HG03442 (cell line): ENCODE results near the gene GTF2F1.
"Not testable (repeated sequence)": the region's sequence is repeated elsewhere in the genome, so short reads cannot be mapped to it uniquely, and the experiment has no call there.

Experiments
- ATAC-seq: cut with Tn5 transposase; IDR thresholded peaks from one replicate; pipeline ENCODE4 v1.9.1; 2021; ENCODE audit warnings: mild to moderate bottlenecking, moderate library complexity; ENCODE audit not compliant: unreplicated experiment

The GTF2F1 gene

GRCh38 chr19:6358003-6358402 is 35.0 kb downstream of the GTF2F1 start:
- ATAC-seq: no peak

- no peak for ATAC-seq
Measured at GRCh38 chr19:6357174-6357573, 35.8 kb downstream of the GTF2F1 start.

- ATAC-seq: not testable (repeated sequence)
Measured at GRCh38 chr19:6355321-6356040, 37.5 kb downstream of the GTF2F1 start.

GRCh38 chr19:6354098-6354674 is 38.8 kb downstream of the GTF2F1 start:
- no peak for ATAC-seq

GRCh38 chr19:6352381-6353165 is 40.4 kb downstream of the GTF2F1 start:
- no peak for ATAC-seq

- no peak for ATAC-seq
Measured at GRCh38 chr19:6350688-6351087, 42.3 kb downstream of the GTF2F1 start.

GRCh38 chr19:6349271-6349670 is 43.7 kb downstream of the GTF2F1 start:
- not testable (repeated sequence) for ATAC-seq

GRCh38 chr19:6343462-6343861 is 49.5 kb downstream of the GTF2F1 start:
- no peak for ATAC-seq

GRCh38 chr19:6340493-6341201 is 52.3 kb downstream of the GTF2F1 start:
- ATAC-seq: no peak

GRCh38 chr19:6334490-6335285 is 58.3 kb downstream of the GTF2F1 start:
- no peak for ATAC-seq

- ATAC-seq: no peak
Measured at GRCh38 chr19:6333439-6333838, 59.5 kb downstream of the GTF2F1 start, which contains the start of gene ACER1. ACER1 (minus strand) TSS chr19:6333612; CDS start chr19:6333551, 61 bp downstream.
